Measurements from ENCODE around the gene UFC1.

The UFC1 gene

DNA sequence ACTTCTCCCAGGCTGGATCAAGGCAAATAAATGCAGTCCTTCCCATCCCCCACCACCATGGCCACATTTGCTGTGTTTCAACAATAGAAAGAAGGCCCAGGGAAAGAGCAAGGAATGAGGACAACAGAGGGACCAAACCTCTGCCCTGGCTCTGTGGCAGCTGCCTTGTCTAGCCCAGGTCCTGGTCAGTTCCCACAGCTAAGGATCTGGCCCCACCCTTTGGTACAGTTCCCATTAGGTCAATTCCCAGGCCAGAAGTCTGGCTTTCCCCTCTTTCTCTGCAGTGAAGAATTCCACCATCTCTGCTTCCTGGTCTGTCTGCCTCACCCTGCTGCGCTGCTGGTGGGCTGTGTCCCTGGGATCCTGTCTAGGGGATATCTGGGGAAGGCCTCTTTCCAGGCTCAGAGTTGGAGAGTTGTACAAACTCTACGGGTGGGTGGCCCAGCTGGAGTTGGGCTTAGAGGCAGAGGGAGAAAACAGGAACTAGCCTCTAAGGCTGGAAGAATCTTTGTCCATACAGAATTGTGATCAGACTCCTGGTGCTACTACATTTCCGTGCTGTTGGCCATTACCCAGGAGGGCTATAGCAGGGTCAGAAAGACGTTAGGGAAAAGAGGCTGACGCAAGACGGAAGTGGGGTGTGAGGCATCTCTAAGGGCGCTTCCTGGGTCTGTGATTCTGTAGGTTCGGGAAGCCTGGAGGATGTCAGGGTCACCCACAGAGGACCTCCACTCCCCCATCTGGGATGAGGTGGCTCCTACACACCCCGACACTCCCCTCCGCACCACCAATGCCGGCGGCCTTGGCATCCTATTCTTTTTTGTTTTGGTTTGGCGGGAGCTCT is 47.4 kb downstream of the UFC1 start:
- peak overlapping the region; percentile 99 for H3K27ac ChIP-seq
- TF ChIP-seq FOXP2 (optimal IDR thresholded peaks at IDR 0.05; ENCODE audit: control extremely low read depth, extremely low read length, insufficient read depth) (no peak), POLR2AphosphoS5 (IDR thresholded peaks at IDR 0.05; ENCODE audit: borderline replicate concordance, low read depth, low read length) (no peak), EZH2 (IDR thresholded peaks at IDR 0.05) (no peak)
- no peaks in the 10 kb centered on the region for H3K9me3 ChIP-seq (ENCODE audit: low read depth, low read length)
- peak overlapping the region; percentile 75 for H3K9ac ChIP-seq (ENCODE audit: insufficient read length)
- H3K36me3 ChIP-seq (ENCODE audit: insufficient read depth, low read length) = peaks cover 34% of the 10 kb centered on the region
- H3K4me3 ChIP-seq = peak overlapping the region; percentile 91
- no peak for DNase-seq (ENCODE audit: low read depth, low spot score)

- Histone ChIP-seq H3K9me3 (ENCODE audit: low read depth, low read length) (no peaks in the 10 kb centered on the region), H3K4me3 (peak within 1 kb of the TSS; percentile 91), H3K27ac (peak within 1 kb of the TSS; percentile 99), H3K9ac (ENCODE audit: insufficient read length) (peak within 1 kb of the TSS; percentile 98), H3K36me3 (ENCODE audit: insufficient read depth, low read length) (peaks cover 39% of the 10 kb centered on the region)
- TF ChIP-seq POLR2AphosphoS5 (IDR thresholded peaks at IDR 0.05; ENCODE audit: borderline replicate concordance, low read depth, low read length) = peak; percentile 87
- TF ChIP-seq FOXP2 (optimal IDR thresholded peaks at IDR 0.05; ENCODE audit: control extremely low read depth, extremely low read length, insufficient read depth) = peak; percentile 99
- no peak for TF ChIP-seq EZH2 (IDR thresholded peaks at IDR 0.05)
- DNase-seq (ENCODE audit: low read depth, low spot score) = peak; percentile 95
Measured at GRCh38 chr1:161201836-161202712, 48.3 kb downstream of the UFC1 start, which contains the start of gene NDUFS2. Gene NDUFS2 (plus strand): TSS chr1:161202367. CDS start chr1:161202386, 19 bp downstream.

- no peak overlapping the region for H3K9ac ChIP-seq (ENCODE audit: insufficient read length)
- H3K27ac ChIP-seq = no peak overlapping the region
- TF ChIP-seq FOXP2 (optimal IDR thresholded peaks at IDR 0.05; ENCODE audit: control extremely low read depth, extremely low read length, insufficient read depth) = no peak
- TF ChIP-seq EZH2 (IDR thresholded peaks at IDR 0.05) = no peak
- no peak for TF ChIP-seq POLR2AphosphoS5 (IDR thresholded peaks at IDR 0.05; ENCODE audit: borderline replicate concordance, low read depth, low read length)
- no peak for DNase-seq (ENCODE audit: low read depth, low spot score)
- no peaks in the 10 kb centered on the region for H3K9me3 ChIP-seq (ENCODE audit: low read depth, low read length)
- H3K4me3 ChIP-seq = no peak overlapping the region
- peaks cover 73% of the 10 kb centered on the region for H3K36me3 ChIP-seq (ENCODE audit: insufficient read depth, low read length)
Measured at GRCh38 chr1:161206411-161207140, 52.8 kb downstream of the UFC1 start.

DNA sequence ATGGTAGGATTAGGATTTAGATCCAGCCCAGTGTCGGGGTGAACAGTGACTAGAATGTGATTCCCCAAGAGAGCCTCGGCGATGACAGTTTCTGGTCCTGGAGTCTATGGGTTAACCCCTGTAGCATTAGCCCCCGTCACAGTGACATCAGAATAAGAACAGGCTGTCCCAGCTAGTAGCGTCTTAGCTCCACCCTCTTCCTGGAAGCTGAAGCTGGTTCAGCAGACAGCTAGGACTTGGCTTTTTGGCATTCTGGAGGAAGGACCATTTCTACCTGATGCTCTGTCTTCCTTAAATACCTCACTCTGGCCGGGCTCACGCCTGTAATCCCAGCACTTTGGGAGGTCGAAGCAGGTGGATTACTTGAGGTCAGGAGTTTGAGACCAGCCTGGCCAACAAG is 53.4 kb downstream of the UFC1 start:
- H3K9ac ChIP-seq (ENCODE audit: insufficient read length) = no peak overlapping the region
- H3K4me3 ChIP-seq = no peak overlapping the region
- no peak overlapping the region for H3K27ac ChIP-seq
- H3K36me3 ChIP-seq (ENCODE audit: insufficient read depth, low read length) = peaks cover 79% of the 10 kb centered on the region
- TF ChIP-seq POLR2AphosphoS5 (IDR thresholded peaks at IDR 0.05; ENCODE audit: borderline replicate concordance, low read depth, low read length) (no peak), EZH2 (IDR thresholded peaks at IDR 0.05) (no peak), FOXP2 (optimal IDR thresholded peaks at IDR 0.05; ENCODE audit: control extremely low read depth, extremely low read length, insufficient read depth) (no peak)
- DNase-seq (ENCODE audit: low read depth, low spot score) = no peak
- H3K9me3 ChIP-seq (ENCODE audit: low read depth, low read length) = no peaks in the 10 kb centered on the region

Data from SK-N-MC (cell line).